ENCODE results near the gene SH2D2A.

SH2D2A gene

GRCh38 chr1:156836041-156836654 lies 19.5 kb upstream of the SH2D2A start:
- no peaks in the 10 kb centered on the region for H3K9me2 ChIP-seq (replicated peaks; ENCODE audit: low read depth, low read length)
- no peaks in the 10 kb centered on the region for H3F3A ChIP-seq (ENCODE audit: low read depth)
- H3K9me3 ChIP-seq (ENCODE audit: insufficient read depth, low read depth, low read length), result no peaks in the 10 kb centered on the region
- no peak for TF ChIP-seq EZH2phosphoT487 (IDR thresholded peaks at IDR 0.05; ENCODE audit: borderline replicate concordance)
- no peaks in the 10 kb centered on the region for H3K4me1 ChIP-seq (ENCODE audit: insufficient read depth, low read length, poor library complexity, severe bottlenecking)
- no peaks in the 10 kb centered on the region for H3K79me2 ChIP-seq (ENCODE audit: insufficient read depth, low read length)
- H3K4me3 ChIP-seq (ENCODE audit: low read length, poor library complexity, severe bottlenecking), result no peak overlapping the region
- no peaks in the 10 kb centered on the region for H3K27me3 ChIP-seq (ENCODE audit: insufficient read depth, low read length, poor library complexity, severe bottlenecking)
- H3K36me3 ChIP-seq (ENCODE audit: insufficient read depth, low read length), result no peaks in the 10 kb centered on the region
- no peaks in the 10 kb centered on the region for H4K20me1 ChIP-seq (ENCODE audit: insufficient read depth, low read length, poor library complexity, severe bottlenecking)
- no peak overlapping the region for H3K4me2 ChIP-seq (ENCODE audit: low read depth, low read length, poor library complexity, severe bottlenecking)
- H2AFZ ChIP-seq (ENCODE audit: low read length), result no peak overlapping the region
- H3K9ac ChIP-seq (ENCODE audit: low read depth, low read length, poor library complexity, severe bottlenecking), result no peak overlapping the region

- H3K27me3 ChIP-seq (ENCODE audit: insufficient read depth, low read length, poor library complexity, severe bottlenecking), result no peaks in the 10 kb centered on the region
- TF ChIP-seq CTCF (conservative IDR thresholded peaks at IDR 0.05; ENCODE audit: low read length) (no peak), EZH2phosphoT487 (IDR thresholded peaks at IDR 0.05; ENCODE audit: borderline replicate concordance) (no peak)
- no peaks in the 10 kb centered on the region for H3K4me1 ChIP-seq (ENCODE audit: insufficient read depth, low read length, poor library complexity, severe bottlenecking)
- no peaks in the 10 kb centered on the region for H3K9me3 ChIP-seq (ENCODE audit: insufficient read depth, low read depth, low read length)
- no peaks in the 10 kb centered on the region for H4K20me1 ChIP-seq (ENCODE audit: insufficient read depth, low read length, poor library complexity, severe bottlenecking)
- no peak overlapping the region for H2AFZ ChIP-seq (ENCODE audit: low read length)
- no peaks in the 10 kb centered on the region for H3K79me2 ChIP-seq (ENCODE audit: insufficient read depth, low read length)
- H3K9me2 ChIP-seq (replicated peaks; ENCODE audit: low read depth, low read length), result no peaks in the 10 kb centered on the region
- H3K4me3 ChIP-seq (ENCODE audit: low read length, poor library complexity, severe bottlenecking), result no peak overlapping the region
- no peaks in the 10 kb centered on the region for H3F3A ChIP-seq (ENCODE audit: low read depth)
- H3K36me3 ChIP-seq (ENCODE audit: insufficient read depth, low read length), result no peaks in the 10 kb centered on the region
- no peak overlapping the region for H3K9ac ChIP-seq (ENCODE audit: low read depth, low read length, poor library complexity, severe bottlenecking)
- no peak overlapping the region for H3K4me2 ChIP-seq (ENCODE audit: low read depth, low read length, poor library complexity, severe bottlenecking)
These were observed 17.7 kb upstream of the SH2D2A start for GRCh38 chr1:156834322-156834721.

- H3K36me3 ChIP-seq (ENCODE audit: insufficient read depth, low read length), result no peaks in the 10 kb centered on the region
- H3K27me3 ChIP-seq (ENCODE audit: insufficient read depth, low read length, poor library complexity, severe bottlenecking), result no peaks in the 10 kb centered on the region
- H2AFZ ChIP-seq (ENCODE audit: low read length), result no peak overlapping the region
- no peaks in the 10 kb centered on the region for H3K9me2 ChIP-seq (replicated peaks; ENCODE audit: low read depth, low read length)
- H3K4me2 ChIP-seq (ENCODE audit: low read depth, low read length, poor library complexity, severe bottlenecking), result no peak overlapping the region
- no peaks in the 10 kb centered on the region for H3K9me3 ChIP-seq (ENCODE audit: insufficient read depth, low read depth, low read length)
- H3K4me1 ChIP-seq (ENCODE audit: insufficient read depth, low read length, poor library complexity, severe bottlenecking), result no peaks in the 10 kb centered on the region
- no peaks in the 10 kb centered on the region for H3F3A ChIP-seq (ENCODE audit: low read depth)
- TF ChIP-seq CTCF (conservative IDR thresholded peaks at IDR 0.05; ENCODE audit: low read length) (peak; percentile 32; the same call in 1 of the 2 replicates), EZH2phosphoT487 (IDR thresholded peaks at IDR 0.05; ENCODE audit: borderline replicate concordance) (no peak)
- no peak overlapping the region for H3K9ac ChIP-seq (ENCODE audit: low read depth, low read length, poor library complexity, severe bottlenecking)
- no peak overlapping the region for H3K4me3 ChIP-seq (ENCODE audit: low read length, poor library complexity, severe bottlenecking)
- no peaks in the 10 kb centered on the region for H4K20me1 ChIP-seq (ENCODE audit: insufficient read depth, low read length, poor library complexity, severe bottlenecking)
- H3K79me2 ChIP-seq (ENCODE audit: insufficient read depth, low read length), result no peaks in the 10 kb centered on the region
These were observed 17.0 kb upstream of the SH2D2A start for GRCh38 chr1:156833603-156834002.

- H3K27me3 ChIP-seq (ENCODE audit: insufficient read depth, low read length, poor library complexity, severe bottlenecking), result no peaks in the 10 kb centered on the region
- H3K9me2 ChIP-seq (replicated peaks; ENCODE audit: low read depth, low read length), result no peaks in the 10 kb centered on the region
- no peak overlapping the region for H3K4me2 ChIP-seq (ENCODE audit: low read depth, low read length, poor library complexity, severe bottlenecking)
- H3K9ac ChIP-seq (ENCODE audit: low read depth, low read length, poor library complexity, severe bottlenecking), result no peak overlapping the region
- H3K36me3 ChIP-seq (ENCODE audit: insufficient read depth, low read length), result no peaks in the 10 kb centered on the region
- H4K20me1 ChIP-seq (ENCODE audit: insufficient read depth, low read length, poor library complexity, severe bottlenecking), result no peaks in the 10 kb centered on the region
- no peak overlapping the region for H2AFZ ChIP-seq (ENCODE audit: low read length)
- H3K4me3 ChIP-seq (ENCODE audit: low read length, poor library complexity, severe bottlenecking), result no peak overlapping the region
- no peaks in the 10 kb centered on the region for H3F3A ChIP-seq (ENCODE audit: low read depth)
- H3K9me3 ChIP-seq (ENCODE audit: insufficient read depth, low read depth, low read length), result no peaks in the 10 kb centered on the region
- H3K79me2 ChIP-seq (ENCODE audit: insufficient read depth, low read length), result no peaks in the 10 kb centered on the region
- no peaks in the 10 kb centered on the region for H3K4me1 ChIP-seq (ENCODE audit: insufficient read depth, low read length, poor library complexity, severe bottlenecking)
- no peak for TF ChIP-seq EZH2phosphoT487 (IDR thresholded peaks at IDR 0.05; ENCODE audit: borderline replicate concordance)
- TF ChIP-seq CTCF (conservative IDR thresholded peaks at IDR 0.05; ENCODE audit: low read length), result no peak
These were observed 15.8 kb upstream of the SH2D2A start for GRCh38 chr1:156832434-156832833.
